ENCODE results near the gene FAAH. TPM values are rescaled to one million over a fixed set of nuclear protein-coding genes. Genes with fewer than 3 reads are reported as not detected.

The FAAH gene
- polyA plus RNA-seq, 1 experiment: 1.8 TPM

DNA sequence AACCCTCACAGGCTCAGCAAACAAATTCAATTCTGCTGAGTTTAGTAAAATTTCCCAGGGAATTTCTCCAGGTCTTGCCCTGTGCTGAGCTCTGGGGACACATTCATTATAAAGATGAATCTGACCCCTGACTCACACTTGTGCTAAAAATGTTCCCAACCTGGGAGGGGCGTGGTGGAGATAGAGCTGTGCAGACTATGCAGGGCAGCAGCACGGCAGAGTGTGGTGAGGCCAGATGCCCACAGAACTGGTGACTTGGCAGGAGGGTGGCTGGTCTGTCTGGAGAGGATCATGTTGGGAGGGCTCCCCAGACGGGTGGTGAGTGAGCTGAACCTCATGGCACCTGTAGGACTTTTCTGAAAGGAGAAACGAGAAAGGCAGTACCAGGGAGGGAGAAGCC is 31.6 kb downstream of the FAAH start:
- CTCF ChIA-PET: interaction anchor here (0.7 to 4.0 kb wide), 6 partner anchors 12 to 33 kb away, joined by 3 to 21 read pairs (median 4); no protein-coding TSS in a partner anchor
- POLR2A ChIA-PET: no interaction called here
- DNase-seq (ENCODE audit: low read depth): no peak
- Histone ChIP-seq H3K27me3 (ENCODE audit: control insufficient read depth, insufficient read depth, low read length) (peaks cover 2% of the 10 kb centered on the region), H3K36me3 (ENCODE audit: control insufficient read depth, insufficient read depth, low read length) (no peaks in the 10 kb centered on the region), H3K4me3 (ENCODE audit: low read depth, low read length) (no peak overlapping the region)
- TF ChIP-seq, protein P1, sequence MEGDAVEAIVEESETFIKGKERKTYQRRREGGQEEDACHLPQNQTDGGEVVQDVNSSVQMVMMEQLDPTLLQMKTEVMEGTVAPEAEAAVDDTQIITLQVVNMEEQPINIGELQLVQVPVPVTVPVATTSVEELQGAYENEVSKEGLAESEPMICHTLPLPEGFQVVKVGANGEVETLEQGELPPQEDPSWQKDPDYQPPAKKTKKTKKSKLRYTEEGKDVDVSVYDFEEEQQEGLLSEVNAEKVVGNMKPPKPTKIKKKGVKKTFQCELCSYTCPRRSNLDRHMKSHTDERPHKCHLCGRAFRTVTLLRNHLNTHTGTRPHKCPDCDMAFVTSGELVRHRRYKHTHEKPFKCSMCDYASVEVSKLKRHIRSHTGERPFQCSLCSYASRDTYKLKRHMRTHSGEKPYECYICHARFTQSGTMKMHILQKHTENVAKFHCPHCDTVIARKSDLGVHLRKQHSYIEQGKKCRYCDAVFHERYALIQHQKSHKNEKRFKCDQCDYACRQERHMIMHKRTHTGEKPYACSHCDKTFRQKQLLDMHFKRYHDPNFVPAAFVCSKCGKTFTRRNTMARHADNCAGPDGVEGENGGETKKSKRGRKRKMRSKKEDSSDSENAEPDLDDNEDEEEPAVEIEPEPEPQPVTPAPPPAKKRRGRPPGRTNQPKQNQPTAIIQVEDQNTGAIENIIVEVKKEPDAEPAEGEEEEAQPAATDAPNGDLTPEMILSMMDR (IDR thresholded peaks at IDR 0.05; ENCODE audit: insufficient read depth, low read depth, low read length): no peak

DNA sequence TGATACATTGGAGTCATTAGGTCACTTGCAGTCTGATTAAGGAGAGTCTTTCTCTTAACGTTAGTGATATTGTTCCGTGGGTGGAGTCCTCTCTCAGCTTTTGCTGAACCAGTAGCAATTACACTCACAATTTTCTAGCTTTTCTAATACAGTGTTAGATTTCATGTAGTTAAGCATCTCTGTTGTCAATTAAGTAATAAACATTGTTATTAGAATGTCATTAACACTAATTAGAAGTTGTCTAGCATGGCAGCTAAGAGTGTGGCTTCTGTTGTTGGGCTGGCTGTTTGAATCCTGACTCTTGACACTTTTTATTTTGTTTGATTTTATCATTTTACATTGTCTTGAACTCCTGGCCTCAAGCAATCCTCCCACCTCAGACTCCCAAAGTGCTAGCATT is 33.4 kb downstream of the FAAH start:
- Histone ChIP-seq H3K36me3 (ENCODE audit: control insufficient read depth, insufficient read depth, low read length) (no peaks in the 10 kb centered on the region), H3K27me3 (ENCODE audit: control insufficient read depth, insufficient read depth, low read length) (peaks cover 2% of the 10 kb centered on the region; the same call in 1 of the 2 replicates), H3K4me3 (ENCODE audit: low read depth, low read length) (no peak overlapping the region)
- TF ChIP-seq, protein P1 (IDR thresholded peaks at IDR 0.05; ENCODE audit: insufficient read depth, low read depth, low read length): no peak
- CTCF ChIA-PET: interaction anchor here (1.3 to 4.0 kb wide), 3 partner anchors 11 to 20 kb away, joined by 4 to 21 read pairs (median 6); no protein-coding TSS in a partner anchor
- no peak for DNase-seq (ENCODE audit: low read depth)
- POLR2A ChIA-PET: no interaction called here

DNA sequence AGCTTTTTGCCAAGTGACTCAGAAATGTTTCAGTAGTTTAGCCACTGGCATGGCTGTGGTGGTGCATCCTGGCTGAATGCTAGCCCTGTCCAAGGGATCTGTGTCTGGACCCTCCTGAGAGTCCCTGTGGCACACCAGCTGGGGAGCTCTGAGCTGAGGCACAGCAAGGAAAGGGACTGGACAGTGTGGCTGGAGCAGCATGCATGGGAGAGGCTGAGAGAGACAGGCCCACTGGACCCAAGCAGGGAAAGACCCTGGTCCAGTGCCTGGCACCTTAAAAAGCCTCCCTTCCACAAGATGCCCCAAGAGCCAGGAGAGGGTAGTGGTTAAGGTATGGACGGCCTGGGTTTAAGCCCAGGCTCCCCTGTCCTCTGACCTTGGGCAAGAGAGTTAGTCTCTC is 35.3 kb downstream of the FAAH start:
- peaks cover 6% of the 10 kb centered on the region for H3K27me3 ChIP-seq (ENCODE audit: control insufficient read depth, insufficient read depth, low read length)
- ChIA-PET CTCF (no interaction called here), POLR2A (no interaction called here)
- H3K36me3 ChIP-seq (ENCODE audit: control insufficient read depth, insufficient read depth, low read length): no peaks in the 10 kb centered on the region
- TF ChIP-seq, protein P1 (IDR thresholded peaks at IDR 0.05; ENCODE audit: insufficient read depth, low read depth, low read length): no peak
- no peak for DNase-seq (ENCODE audit: low read depth)
- no peak overlapping the region for H3K4me3 ChIP-seq (ENCODE audit: low read depth, low read length)

DNA sequence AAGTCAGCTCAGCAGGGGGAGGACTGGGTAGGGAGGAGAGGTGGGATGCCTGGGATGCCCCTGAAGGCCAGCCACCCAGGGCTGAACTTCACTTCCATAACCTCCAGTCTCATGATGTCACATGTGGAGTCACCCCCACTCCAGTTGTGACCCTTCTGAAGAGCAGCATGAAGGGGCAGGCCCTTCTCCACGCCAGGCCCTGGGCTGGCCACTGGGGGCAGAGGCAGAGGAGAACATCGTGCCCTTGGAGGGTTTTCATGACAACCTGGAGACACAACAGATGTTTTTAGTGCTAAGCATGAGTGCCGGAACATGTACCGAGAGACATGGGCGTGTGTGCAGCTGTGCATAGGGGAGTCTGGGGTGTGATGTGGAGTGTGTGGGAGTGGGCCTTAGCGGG is 37.6 kb downstream of the FAAH start:
- no peak overlapping the region for H3K4me3 ChIP-seq (ENCODE audit: low read depth, low read length)
- ChIA-PET CTCF (interaction anchor here (0.8 to 5.1 kb wide), 4 partner anchors 10 to 25 kb away, joined by 3 to 44 read pairs (median 5); no protein-coding TSS in a partner anchor), POLR2A (no interaction called here)
- peaks cover 7% of the 10 kb centered on the region for H3K27me3 ChIP-seq (ENCODE audit: control insufficient read depth, insufficient read depth, low read length)
- TF ChIP-seq, protein P1 (IDR thresholded peaks at IDR 0.05; ENCODE audit: insufficient read depth, low read depth, low read length): no peak
- no peaks in the 10 kb centered on the region for H3K36me3 ChIP-seq (ENCODE audit: control insufficient read depth, insufficient read depth, low read length)
- DNase-seq (ENCODE audit: low read depth): no peak

DNA sequence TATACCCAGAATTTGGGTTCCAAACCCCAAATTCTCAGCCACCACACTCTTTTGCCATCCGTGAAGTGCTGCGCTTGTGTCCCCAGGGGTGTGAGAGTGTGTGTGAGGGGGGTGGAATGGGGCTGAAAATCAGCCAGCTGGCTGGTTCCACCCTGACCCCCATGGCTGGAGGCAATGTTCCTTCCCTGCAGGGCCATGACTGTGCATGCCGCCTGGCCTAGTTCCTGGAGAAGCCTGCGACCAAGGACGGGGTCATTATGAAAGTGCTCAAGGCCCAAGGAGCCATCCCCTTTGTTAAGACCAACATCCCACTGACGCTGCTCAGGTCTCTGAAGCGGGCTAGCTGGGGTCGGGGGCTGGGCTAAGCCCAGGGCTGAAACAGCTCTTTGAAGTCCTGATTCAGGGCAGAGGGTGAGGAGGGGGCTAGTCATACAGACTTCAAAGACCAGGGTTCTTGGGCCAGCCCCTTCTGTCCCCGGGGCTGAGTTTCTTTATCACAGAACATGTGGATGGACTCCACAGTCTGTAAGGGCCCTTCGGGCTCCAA is 38.7 kb downstream of the FAAH start:
- DNase-seq (ENCODE audit: low read depth): no peak
- ChIA-PET POLR2A (no interaction called here), CTCF (interaction anchor here (0.7 to 5.1 kb wide), 8 partner anchors 9 to 97 kb away, joined by 3 to 44 read pairs (median 4); no protein-coding TSS in a partner anchor)
- TF ChIP-seq, protein P1 (IDR thresholded peaks at IDR 0.05; ENCODE audit: insufficient read depth, low read depth, low read length): no peak
- H3K27me3 ChIP-seq (ENCODE audit: control insufficient read depth, insufficient read depth, low read length): peaks cover 7% of the 10 kb centered on the region
- H3K36me3 ChIP-seq (ENCODE audit: control insufficient read depth, insufficient read depth, low read length): no peaks in the 10 kb centered on the region
- H3K4me3 ChIP-seq (ENCODE audit: low read depth, low read length): no peak overlapping the region

All from BJ (cell line).